GOT3 (cell line): ENCODE measurements around the gene TCERG1L.
"Not testable (repeated sequence)": the region's sequence is repeated elsewhere in the genome, so short reads cannot be mapped to it uniquely, and the experiment has no call there.

Experiments
- DNase-seq: peaks from one replicate; lab custom pipeline; 2025; ENCODE audit warnings: mixed read lengths; lab: John Stamatoyannopoulos, UW

The TCERG1L gene

DNA sequence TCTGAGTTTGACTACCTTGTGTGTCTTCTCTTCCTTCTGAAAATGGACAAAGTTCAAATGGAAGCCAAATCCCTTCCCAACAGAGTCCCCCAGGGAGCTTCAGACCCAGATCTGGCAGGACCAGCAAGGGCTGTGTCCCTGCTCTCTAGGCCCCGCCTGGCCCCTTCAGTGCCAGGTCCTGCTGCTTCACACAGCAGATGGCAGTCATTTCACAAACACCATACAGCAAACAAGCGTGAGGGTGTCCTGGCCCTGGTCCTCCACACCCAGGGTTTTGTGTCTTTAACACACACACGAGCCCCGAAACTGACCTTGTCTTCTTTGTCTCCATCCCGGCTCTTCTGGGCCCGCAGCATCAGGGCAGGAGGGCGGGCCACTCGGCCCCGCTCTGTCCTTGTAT, 145.0 kb downstream of the TCERG1L start:
- DNase-seq, result no peak

- DNase-seq, result no peak
Measured at GRCh38 chr10:131165092-131165491, 146.4 kb downstream of the TCERG1L start.

- DNase-seq, result no peak
Measured at GRCh38 chr10:131162866-131163843, 148.4 kb downstream of the TCERG1L start.

GRCh38 chr10:131162211-131162610, 149.3 kb downstream of the TCERG1L start:
- DNase-seq, result no peak

DNA sequence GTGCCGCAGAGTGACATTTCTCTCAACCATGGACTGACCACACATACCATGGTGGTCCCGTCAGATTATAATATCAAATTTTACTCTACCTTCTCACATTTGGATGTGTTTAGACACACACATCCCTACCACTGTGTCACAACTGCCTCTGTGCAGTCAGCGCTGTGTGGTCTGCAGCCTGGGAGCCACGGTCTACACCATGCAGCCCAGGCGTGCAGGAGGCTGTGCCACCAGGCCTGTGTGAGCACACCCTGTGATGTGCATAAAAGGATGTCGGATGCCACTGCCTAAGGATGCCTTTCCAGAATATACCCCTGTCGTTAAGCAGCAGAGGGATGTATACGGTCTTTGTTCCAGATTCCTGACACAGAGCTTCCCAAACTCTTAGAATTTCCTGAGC, 150.4 kb downstream of the TCERG1L start:
- no peak for DNase-seq

DNA sequence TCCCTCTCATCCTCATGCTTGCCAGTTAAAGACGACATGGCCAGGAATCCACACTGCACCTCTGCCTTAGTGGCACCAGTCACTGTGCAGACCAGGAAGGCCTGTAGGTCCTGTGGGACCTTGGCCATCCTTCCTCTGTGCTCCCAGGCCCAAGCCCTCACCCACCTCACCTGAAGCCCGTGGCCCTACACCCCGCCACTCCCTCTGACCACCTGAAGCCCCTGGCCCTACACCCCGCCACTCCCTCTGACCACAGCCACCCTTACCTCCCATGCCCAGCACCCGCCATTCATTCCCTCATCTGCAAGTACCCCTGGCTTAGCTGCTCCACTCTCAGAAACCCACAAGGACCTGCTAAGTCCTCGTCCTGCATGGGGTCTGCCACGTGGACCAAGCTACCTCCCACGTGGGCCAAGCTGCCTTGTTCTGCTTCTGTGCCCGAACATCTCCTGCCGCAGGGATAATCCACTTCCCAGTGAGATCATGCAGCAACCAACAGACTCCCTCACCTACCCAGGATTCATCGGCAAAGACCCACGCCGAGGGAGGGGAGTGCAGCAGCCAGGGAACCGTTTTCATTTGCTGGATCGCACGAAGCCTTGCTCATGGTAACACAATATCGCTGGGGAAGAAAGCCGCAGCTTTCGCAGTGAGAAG, 151.2 kb downstream of the TCERG1L start:
- no peak for DNase-seq

GRCh38 chr10:131159771-131160170, 151.8 kb downstream of the TCERG1L start:
- no peak for DNase-seq

GRCh38 chr10:131158695-131159094, 152.8 kb downstream of the TCERG1L start:
- DNase-seq, result no peak

DNA sequence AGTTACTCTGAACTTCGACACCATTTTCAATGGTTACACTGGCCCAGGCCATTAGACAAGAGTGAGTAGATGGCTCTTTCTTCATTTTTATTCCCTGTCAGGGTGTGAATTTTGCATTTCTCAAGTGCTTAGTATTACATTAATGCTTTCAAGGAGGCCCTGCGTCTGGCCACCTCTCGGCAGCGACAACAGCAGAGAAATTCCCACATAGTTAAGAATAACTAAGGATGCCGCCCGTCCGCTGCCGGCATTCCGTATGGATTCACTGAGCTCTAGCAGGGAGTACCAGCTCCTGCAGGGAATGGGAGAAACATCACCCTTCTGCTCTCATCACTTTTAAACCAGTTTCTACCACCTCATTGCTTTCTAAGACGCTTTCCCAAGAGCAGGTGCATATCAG, 153.6 kb downstream of the TCERG1L start:
- no peak for DNase-seq

GRCh38 chr10:131155876-131156230, 155.7 kb downstream of the TCERG1L start:
- no peak for DNase-seq

DNA sequence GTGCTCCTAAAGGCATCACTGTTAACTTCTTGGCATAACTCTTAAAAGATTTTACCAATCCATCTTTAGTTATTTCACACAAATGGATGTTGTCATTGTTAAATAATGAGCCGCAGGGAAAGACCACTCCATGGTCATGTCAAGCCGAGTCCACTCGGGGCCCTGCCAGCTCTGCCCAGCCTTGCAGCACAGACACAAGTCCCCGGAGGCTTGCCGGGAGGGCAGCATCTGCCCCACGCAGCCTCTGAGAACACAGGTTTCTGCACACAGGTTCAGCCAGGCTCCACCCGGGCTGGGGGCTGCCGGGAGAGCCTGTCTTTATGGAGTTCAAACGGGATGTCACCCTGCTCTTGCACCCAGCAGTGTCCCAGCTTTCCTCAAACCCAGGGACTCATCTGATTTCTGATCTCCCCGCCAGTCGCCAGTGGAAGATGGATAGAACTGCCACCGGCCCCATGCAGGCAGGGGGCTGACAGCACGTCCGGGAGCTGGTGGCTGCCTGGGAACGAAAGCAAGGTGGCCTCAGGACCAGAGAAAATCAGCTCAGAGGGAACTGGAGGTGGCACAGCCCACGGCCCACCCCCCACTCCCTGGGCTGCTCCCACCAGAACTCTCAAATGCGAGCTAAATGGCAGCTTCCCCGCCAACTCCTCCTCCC, 156.2 kb downstream of the TCERG1L start:
- DNase-seq, result no peak

DNA sequence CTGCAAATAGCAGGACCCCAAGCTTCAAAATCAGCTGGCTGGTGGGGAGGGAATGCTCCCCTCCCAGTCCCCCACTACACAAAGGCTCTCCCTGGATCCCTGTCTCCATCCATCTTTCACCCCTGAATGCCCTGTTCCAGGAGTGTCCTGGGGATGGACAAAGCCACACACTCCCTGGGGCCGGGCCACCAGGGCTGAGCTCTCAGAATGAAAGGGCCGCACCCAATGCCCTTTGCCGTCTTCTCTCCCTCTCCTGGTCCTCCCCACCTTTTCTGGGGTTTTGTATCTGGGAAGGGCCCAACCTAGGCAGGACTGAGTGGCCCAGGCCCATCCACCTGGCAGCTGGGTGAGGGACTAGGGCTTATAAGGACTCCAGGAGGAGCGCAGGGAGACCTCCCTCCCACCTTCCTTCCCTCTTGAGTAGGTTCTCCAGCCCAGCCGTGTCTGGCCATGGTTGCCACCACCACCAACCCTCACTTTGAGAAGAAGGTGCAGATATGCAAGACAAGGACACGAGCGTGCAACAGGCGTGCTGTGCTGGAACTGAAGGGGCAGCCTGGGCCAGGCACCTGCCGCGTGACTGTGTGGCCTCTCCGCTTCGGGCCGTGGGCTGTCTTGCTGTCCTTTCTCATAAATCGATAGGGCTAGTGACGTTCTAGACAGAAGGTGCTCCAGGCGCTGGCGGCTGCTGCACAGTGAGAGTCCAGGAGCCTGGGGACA, 157.1 kb downstream of the TCERG1L start:
- DNase-seq, result no peak

DNA sequence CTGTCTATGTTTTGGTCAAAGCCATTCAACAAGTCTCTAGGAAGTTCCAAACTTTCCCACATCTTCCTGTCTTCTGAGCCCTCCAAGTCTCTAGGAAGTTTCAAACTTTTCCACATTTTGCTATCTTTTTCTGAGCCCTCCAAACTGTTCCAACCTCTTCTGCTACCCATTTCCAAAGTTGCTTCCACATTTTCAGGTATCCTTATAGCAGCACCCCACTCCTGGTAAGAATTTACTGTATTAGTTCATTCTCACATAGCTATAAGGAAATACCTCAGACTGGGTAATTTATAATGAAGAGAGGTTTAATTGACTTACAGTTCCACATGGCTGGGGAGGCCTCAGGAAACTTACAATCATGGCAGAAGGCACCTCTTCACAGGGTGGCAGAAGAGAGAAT, 159.1 kb downstream of the TCERG1L start:
- DNase-seq, result not testable (repeated sequence)

GRCh38 chr10:131150126-131150525, 161.4 kb downstream of the TCERG1L start:
- DNase-seq, result no peak

DNA sequence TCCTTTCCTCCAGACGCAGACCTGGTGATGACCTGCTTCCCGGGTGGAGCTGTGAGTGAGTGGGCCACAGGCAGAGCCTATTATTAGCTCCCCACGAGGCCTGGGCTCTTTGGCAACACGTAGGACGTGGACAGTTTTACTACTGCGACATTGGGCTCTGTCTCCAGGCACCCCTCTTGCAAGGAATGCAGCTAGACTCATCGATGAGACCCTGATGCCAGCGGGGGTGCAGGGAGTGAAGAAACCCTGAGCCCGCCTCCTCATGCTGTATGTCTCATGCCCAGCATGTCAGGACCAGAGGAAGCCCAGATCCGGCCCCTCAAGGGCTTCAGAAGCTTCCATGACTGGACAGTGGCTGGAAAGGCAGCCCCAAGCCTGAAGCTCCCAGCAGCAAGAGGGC, 161.9 kb downstream of the TCERG1L start:
- DNase-seq, result no peak

DNA sequence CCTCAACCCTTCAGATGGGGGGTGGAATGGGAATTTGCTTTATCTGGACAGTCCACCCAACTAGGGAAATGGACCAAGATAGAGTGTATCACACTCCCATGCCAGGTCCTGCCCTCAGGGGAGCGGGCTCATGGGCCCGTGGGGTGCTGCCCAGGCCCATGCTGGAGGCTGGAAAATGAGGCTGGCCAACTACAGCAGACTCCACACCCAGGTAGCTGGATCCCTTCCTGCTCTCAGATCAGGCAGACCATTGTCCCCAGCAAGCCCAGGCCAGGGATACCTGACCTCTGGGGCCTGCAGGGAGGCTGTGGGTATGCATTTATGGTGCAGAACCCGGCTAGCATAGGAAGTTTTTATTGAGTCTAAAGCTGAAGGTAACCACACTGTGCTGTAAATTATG, 162.4 kb downstream of the TCERG1L start:
- no peak for DNase-seq

GRCh38 chr10:131148270-131148669, 163.3 kb downstream of the TCERG1L start:
- DNase-seq, result no peak

DNA sequence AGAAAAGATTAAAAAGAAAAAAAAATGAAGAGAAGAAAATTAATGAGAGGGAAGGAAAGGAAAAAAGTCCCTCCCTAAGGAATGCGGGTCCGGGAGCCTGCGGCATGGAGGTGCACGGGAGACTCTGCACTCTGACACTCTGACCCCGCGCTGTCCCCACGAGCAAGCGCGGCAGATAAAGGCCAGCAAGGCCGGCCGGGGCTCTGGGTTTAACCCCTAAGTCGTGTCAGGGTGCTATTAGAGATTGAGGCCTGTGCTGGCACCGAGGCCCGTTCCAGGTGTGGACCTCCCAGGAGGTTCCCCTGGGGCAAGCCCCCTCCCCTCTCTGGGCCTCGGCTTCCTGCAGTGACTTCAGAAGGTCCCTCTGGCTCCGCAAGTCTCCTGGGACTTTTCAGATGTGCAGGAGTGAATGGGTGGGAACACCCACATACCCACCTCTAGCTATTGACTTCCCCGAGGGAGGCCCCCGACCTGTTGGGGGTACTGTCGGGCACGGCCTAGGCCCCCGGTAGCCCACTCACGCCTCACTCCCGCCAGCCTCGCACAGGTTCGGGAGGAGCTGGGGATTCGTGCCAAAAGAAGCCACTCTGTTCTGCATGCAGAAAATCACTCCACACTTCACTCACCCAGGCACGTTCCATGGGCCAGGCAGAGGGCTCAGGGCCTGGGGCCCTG, 164.1 kb downstream of the TCERG1L start:
- DNase-seq, result no peak

- no peak for DNase-seq
Measured at GRCh38 chr10:131146790-131147189, 164.7 kb downstream of the TCERG1L start.

DNA sequence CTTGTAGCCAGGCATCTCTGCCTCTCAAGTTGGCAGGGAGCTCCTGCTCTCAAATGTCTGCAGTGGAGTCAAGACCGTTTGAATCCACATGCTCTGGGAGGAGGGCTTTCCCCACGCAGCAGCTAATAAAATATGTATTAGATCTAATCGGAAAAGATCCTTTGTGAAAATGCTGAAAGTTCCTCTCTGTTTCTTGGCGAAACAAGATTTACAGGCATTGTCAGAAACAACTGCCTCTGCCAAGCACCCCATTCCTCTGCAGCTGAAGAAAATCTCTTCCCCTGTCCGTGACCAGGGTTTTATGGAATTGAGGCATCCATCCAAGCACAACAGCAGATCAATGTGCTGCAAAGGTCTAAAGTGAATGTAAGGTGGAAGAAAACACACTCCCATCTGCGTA, 165.8 kb downstream of the TCERG1L start:
- DNase-seq, result no peak

DNA sequence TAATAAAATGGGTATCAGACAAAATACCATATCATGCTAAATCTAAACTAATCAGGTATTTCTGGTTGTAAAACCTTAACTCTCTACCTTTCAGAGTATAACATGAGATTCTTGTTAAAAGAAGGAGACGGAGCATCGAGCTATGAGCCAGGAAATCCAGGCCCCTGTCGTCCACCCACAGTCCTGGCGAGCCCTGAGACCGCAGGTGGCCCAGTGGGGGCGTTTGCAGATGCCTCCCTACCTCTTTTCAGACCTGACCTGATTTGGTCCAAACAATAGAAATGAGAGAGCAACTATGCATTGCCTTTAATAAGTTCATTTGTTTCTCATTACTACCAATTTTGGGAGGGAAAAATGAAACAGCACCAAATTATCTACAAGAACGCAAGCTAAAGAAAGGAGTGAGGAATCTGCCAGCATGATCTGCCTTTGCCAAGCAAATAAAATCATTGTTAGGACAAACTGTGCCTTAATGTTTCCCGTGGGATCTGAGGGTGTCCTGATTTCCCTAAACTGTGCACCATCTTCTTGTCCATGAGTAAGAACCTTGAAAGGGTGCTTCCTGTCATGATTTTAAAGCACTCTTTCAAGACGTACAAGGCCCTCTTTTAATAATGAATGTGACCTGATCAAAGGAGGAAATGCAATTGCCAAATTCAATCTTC, 166.7 kb downstream of the TCERG1L start:
- no peak for DNase-seq
